Ovary (tissue), 3 donors: Measurements from ENCODE around the gene DHX57.

ENCODE experiments used
- CTCF ChIP-seq, 3 donors: fragments of 450-650 bp in 2 of 3; fragments of 200-600 bp in 1 of 3; IDR thresholded peaks; one replicate each; pipeline versions ENCODE4 v1.5.1 to v1.8.0; 2016 to 2022; ENCODE audit warnings: antibody characterized with exemption in 3 of 3, mild to moderate bottlenecking in 1 of 3
- EP300 ChIP-seq: sonication (generic); formaldehyde crosslinking; IDR thresholded peaks from one replicate; pipeline ENCODE4 v1.6.1; 2017; ENCODE audit warnings: antibody characterized with exemption
- donor health status: DM: no; HTN: no; CAD: no.

- peak in 2 of 3 donors; percentile 18 to 39 for TF ChIP-seq CTCF (IDR thresholded peaks at IDR 0.05)
- TF ChIP-seq EP300: peak; percentile 76
These were observed 124.7 kb downstream of the DHX57 start, which contains the start of gene SRSF7 for GRCh38 chr2:38750891-38751595.
